Effector memory CD4-positive, alpha-beta T cell (primary cell): ENCODE measurements around the gene OPRL1.

Experiments
- DNase-seq, 3 donors: peaks; one replicate each; pipeline ENCODE4 v3.0.0-alpha.2; 2020
- H3K27ac ChIP-seq: 2 replicates; pipeline ENCODE4 v1.7.0; 2013; ENCODE audit warnings: mild to moderate bottlenecking, low read length, moderate library complexity; ENCODE audit not compliant: insufficient read depth, poor library complexity, severe bottlenecking
- H3K27me3 ChIP-seq: replicated peaks from 2 replicates; pipeline ENCODE4 v1.7.0; 2013; ENCODE audit warnings: mild to moderate bottlenecking, low read length; ENCODE audit not compliant: insufficient read depth, control insufficient read depth, poor library complexity, severe bottlenecking
- H3K36me3 ChIP-seq: 2 replicates; pipeline ENCODE4 v1.7.0; 2013; ENCODE audit warnings: mild to moderate bottlenecking, low read length, moderate library complexity; ENCODE audit not compliant: control insufficient read depth, insufficient read depth
- H3K4me1 ChIP-seq: 2 replicates; pipeline ENCODE4 v1.7.0; 2013; ENCODE audit warnings: low read length, mild to moderate bottlenecking; ENCODE audit not compliant: control insufficient read depth, insufficient read depth, poor library complexity, severe bottlenecking
- H3K4me3 ChIP-seq: 2 replicates; pipeline ENCODE4 v1.7.0; 2013; ENCODE audit warnings: low read length, low read depth, mild to moderate bottlenecking; ENCODE audit not compliant: insufficient read depth, poor library complexity, severe bottlenecking
- H3K9me3 ChIP-seq: 2 replicates; pipeline ENCODE4 v1.7.0; 2013; ENCODE audit warnings: mild to moderate bottlenecking, low read length, moderate library complexity; ENCODE audit not compliant: control insufficient read depth

The OPRL1 gene

DNA sequence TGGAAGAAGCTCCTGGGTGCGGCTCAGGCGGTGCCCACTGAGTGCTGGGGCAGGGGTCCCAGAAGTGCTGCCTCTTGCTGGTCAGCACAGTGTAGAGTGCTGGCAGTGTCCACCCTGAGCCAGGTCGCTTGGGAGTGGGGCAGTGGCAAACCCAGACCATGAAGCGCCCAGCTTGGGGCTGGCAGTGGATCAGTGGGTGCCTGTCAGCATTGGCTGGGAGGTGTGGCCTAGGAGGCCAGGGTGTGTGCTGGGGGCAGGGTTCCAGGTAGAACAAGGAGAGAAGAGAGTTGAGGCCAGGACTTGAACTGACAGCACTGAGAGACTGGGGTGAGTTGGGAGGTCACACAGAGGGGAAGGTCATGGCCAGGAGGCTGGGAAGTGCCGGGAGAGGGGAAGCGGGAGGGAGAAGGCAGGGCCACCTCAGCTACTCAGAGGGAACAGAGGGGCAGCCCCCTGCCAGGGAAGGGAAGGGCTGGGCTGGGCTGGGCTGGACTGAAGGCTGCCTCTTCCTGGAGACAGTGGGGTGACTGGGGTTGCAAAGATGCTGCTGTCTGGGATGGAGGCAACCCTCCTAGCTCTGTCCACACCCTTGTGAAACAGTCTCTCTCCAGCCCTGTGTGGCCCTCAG, 12.8 kb upstream of the OPRL1 start:
- Histone ChIP-seq H3K4me3 (no peak overlapping the region), H3K4me1 (peaks cover 51% of the 10 kb centered on the region), H3K27me3 (no peaks in the 10 kb centered on the region), H3K9me3 (no peaks in the 10 kb centered on the region), H3K36me3 (peaks cover 4% of the 10 kb centered on the region), H3K27ac (peak overlapping the region; percentile 3)
- DNase-seq, result no peak

GRCh38 chr20:64067733-64068307, 12.1 kb upstream of the OPRL1 start:
- peaks cover 48% of the 10 kb centered on the region for H3K4me1 ChIP-seq
- H3K36me3 ChIP-seq, result peaks cover 10% of the 10 kb centered on the region
- H3K27ac ChIP-seq, result no peak overlapping the region
- no peak for DNase-seq
- H3K27me3 ChIP-seq, result no peaks in the 10 kb centered on the region
- no peaks in the 10 kb centered on the region for H3K9me3 ChIP-seq
- no peak overlapping the region for H3K4me3 ChIP-seq

- Histone ChIP-seq H3K27ac (no peak overlapping the region), H3K36me3 (peaks cover 18% of the 10 kb centered on the region), H3K4me1 (peaks cover 43% of the 10 kb centered on the region), H3K9me3 (no peaks in the 10 kb centered on the region), H3K27me3 (no peaks in the 10 kb centered on the region), H3K4me3 (no peak overlapping the region)
- DNase-seq, result no peak
Observed at GRCh38 chr20:64068386-64069208, 11.3 kb upstream of the OPRL1 start.

DNA sequence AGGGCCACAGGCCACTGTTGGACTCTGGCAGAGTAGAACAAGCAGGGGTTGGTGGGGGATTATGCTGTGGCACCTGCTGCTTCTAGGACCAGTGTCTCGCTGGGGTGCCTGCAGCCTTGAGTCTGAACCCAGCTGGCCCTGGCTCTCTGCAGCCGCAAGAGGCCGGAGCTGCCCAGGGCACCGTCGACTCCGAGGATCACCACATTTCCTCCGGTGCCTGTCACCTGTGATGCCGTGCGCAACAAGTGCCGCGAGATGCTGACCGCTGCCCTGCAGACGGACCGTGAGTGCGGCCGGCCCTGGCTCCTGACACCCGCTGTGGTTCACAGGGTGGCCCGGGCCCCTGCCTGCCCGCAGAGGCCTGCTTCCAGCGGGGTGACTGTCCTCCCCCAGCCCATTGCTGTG, 10.7 kb upstream of the OPRL1 start:
- peaks cover 24% of the 10 kb centered on the region for H3K36me3 ChIP-seq
- peaks cover 36% of the 10 kb centered on the region for H3K4me1 ChIP-seq
- H3K9me3 ChIP-seq, result no peaks in the 10 kb centered on the region
- no peak overlapping the region for H3K27ac ChIP-seq
- DNase-seq, result no peak
- no peaks in the 10 kb centered on the region for H3K27me3 ChIP-seq
- H3K4me3 ChIP-seq, result no peak overlapping the region

DNA sequence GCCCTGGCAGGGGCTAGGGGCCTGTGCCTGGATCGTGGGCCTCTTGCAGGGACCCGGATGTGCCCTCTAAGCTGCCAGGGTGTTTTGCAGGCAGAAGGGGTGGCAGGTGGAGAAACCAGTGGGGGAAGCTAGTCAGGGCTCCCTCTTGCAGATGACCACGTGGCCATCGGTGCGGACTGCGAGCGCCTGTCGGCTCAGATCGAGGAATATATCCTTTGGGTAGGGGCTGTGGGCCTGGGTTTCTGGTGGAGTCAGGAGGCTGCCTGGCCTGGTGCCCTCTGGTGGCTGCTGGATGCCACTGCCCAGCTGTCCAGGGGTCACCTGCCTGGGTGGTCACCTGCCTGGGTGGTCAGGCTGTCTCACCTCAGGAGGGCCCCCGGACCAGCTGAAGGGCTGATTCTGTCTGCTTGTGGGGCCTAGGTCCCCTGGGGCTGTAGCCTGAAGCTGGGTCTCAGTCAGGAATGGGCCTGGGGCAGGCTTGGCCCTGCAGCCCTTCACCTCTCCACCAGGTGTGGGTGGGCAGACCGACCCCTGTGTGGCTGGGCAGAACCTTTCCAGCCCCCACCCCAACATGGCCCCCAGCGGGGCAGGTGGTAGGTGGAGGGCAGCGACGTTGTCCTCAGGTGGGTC, 10.2 kb upstream of the OPRL1 start:
- no peaks in the 10 kb centered on the region for H3K27me3 ChIP-seq
- no peak for DNase-seq

GRCh38 chr20:64070244-64070993, 9.5 kb upstream of the OPRL1 start:
- Histone ChIP-seq H3K27me3 (no peaks in the 10 kb centered on the region), H3K4me3 (no peak overlapping the region), H3K9me3 (no peaks in the 10 kb centered on the region), H3K27ac (no peak overlapping the region), H3K36me3 (peaks cover 36% of the 10 kb centered on the region), H3K4me1 (peaks cover 27% of the 10 kb centered on the region)
- DNase-seq, result no peak

More for the DNA sequence above, 10.2 kb upstream of the OPRL1 start:
- H3K4me3 ChIP-seq, result no peak overlapping the region
- H3K9me3 ChIP-seq, result no peaks in the 10 kb centered on the region
- no peak overlapping the region for H3K27ac ChIP-seq
- H3K4me1 ChIP-seq, result peaks cover 31% of the 10 kb centered on the region
- H3K36me3 ChIP-seq, result peaks cover 29% of the 10 kb centered on the region

DNA sequence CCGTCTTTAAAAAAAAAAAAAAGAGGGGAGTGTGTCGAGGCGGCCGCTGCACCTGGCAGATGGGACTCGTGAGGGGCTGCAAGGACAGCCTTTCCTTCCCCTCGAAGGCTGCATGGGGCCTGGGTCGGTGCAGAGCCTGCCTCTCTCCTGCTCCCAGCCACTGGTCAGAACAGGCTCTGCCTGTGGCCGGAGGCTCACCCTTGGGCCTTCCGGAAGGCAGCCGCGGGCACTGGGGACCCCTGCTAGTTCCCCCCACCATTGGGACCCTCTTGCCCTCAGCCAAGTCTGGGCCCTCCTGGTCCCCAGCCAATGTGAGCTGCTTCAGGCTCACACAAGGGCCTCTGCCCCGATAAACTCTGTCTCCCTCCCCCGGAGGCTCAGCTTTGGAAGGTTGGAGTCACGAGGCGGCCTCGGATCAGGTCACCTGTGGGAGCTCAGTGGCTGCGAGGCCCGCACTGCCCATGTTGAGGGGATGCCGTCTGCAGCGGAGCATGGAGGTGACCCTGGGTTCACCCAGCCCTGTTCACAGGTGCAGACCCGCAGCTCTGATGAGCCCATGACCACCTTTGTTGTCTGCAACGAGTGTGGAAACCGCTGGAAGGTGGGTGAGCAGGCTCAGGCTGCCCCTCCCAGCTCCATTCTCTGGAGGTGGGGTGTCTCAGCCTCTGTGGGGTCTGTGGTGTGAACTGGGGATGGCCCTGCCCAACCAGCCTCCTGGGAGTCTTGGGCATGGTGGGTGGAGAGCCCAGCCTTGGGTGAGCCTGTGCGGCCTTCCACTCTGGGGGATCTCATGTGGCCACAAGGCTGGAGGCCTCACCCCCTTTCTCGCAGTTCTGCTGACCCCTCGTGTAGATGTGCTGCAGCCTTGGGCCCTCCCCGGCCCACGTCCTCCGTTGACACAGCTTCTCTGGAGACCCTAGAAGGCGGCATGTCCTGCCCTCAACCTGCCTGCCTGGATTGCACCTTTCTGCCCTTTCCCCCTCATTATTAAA, 8.2 kb upstream of the OPRL1 start:
- no peak overlapping the region for H3K27ac ChIP-seq
- no peaks in the 10 kb centered on the region for H3K27me3 ChIP-seq
- H3K4me1 ChIP-seq, result peaks cover 20% of the 10 kb centered on the region
- no peaks in the 10 kb centered on the region for H3K9me3 ChIP-seq
- H3K4me3 ChIP-seq, result no peak overlapping the region
- peaks cover 45% of the 10 kb centered on the region for H3K36me3 ChIP-seq
- DNase-seq, result no peak

GRCh38 chr20:64072498-64073063, 7.3 kb upstream of the OPRL1 start:
- Histone ChIP-seq H3K36me3 (peaks cover 45% of the 10 kb centered on the region), H3K27me3 (no peaks in the 10 kb centered on the region), H3K4me3 (no peak overlapping the region), H3K4me1 (peaks cover 19% of the 10 kb centered on the region), H3K9me3 (no peaks in the 10 kb centered on the region), H3K27ac (no peak overlapping the region)
- no peak for DNase-seq
